Mesendoderm (in vitro differentiated cells): ENCODE measurements around the gene PPARG.

ENCODE experiments used
- DNase-seq: peaks from one replicate; pipeline ENCODE4 v3.0.0; 2013
- H2AK5ac ChIP-seq: 2 replicates; pipeline ENCODE4 v1.6.1; 2013; ENCODE audit warnings: low read length, inconsistent platforms
- H2BK120ac ChIP-seq: 2 replicates; pipeline ENCODE4 v1.6.1; 2013; ENCODE audit warnings: low read depth, mild to moderate bottlenecking, low read length, moderate library complexity, mixed read lengths
- H2BK15ac ChIP-seq: replicated peaks from 2 replicates; pipeline ENCODE4 v1.6.1; 2013; ENCODE audit warnings: low read depth, mild to moderate bottlenecking, moderate library complexity
- H2BK5ac ChIP-seq: 2 replicates; pipeline ENCODE4 v1.6.1; 2013; ENCODE audit warnings: low read length, inconsistent platforms
- H3K18ac ChIP-seq: 2 replicates; pipeline ENCODE4 v1.6.1; 2013; ENCODE audit warnings: mild to moderate bottlenecking, low read length, mixed read lengths
- H3K23ac ChIP-seq: one replicate; pipeline ENCODE4 v1.6.1; 2013; ENCODE audit warnings: low read length
- H3K27ac ChIP-seq: 2 replicates; pipeline ENCODE4 v1.5.1; 2013; ENCODE audit warnings: low read depth, mild to moderate bottlenecking, inconsistent platforms, low read length, moderate library complexity
- H3K27me3 ChIP-seq: 2 replicates; pipeline ENCODE4 v1.6.1; 2013; ENCODE audit warnings: low read length, control low read depth, mild to moderate bottlenecking, inconsistent platforms; ENCODE audit not compliant: insufficient read depth, poor library complexity
- H3K36me3 ChIP-seq: 2 replicates; pipeline ENCODE4 v1.6.1; 2013; ENCODE audit warnings: low read length, inconsistent platforms; ENCODE audit not compliant: control insufficient read depth, insufficient read depth
- H3K4ac ChIP-seq: one replicate; pipeline ENCODE4 v1.6.1; 2013; ENCODE audit warnings: low read depth, mild to moderate bottlenecking, low read length, moderate library complexity
- H3K4me1 ChIP-seq: 2 replicates; pipeline ENCODE4 v1.6.1; 2013; ENCODE audit warnings: low read depth, low read length, inconsistent platforms; ENCODE audit not compliant: control insufficient read depth
- H3K4me2 ChIP-seq: 2 replicates; pipeline ENCODE4 v1.6.1; 2013; ENCODE audit warnings: low read length
- H3K4me3 ChIP-seq: 2 replicates; pipeline ENCODE4 v1.5.1; 2013; ENCODE audit warnings: mild to moderate bottlenecking, low read length
- H3K56ac ChIP-seq: one replicate; pipeline ENCODE4 v1.6.1; 2013; ENCODE audit warnings: low read length
- H3K79me1 ChIP-seq: 2 replicates; pipeline ENCODE4 v1.6.1; 2013; ENCODE audit warnings: low read length, inconsistent platforms
- H3K79me2 ChIP-seq: 2 replicates; pipeline ENCODE4 v1.6.1; 2013; ENCODE audit warnings: mild to moderate bottlenecking, low read length; ENCODE audit not compliant: control insufficient read depth, insufficient read depth
- H3K9ac ChIP-seq: 2 replicates; pipeline ENCODE4 v1.6.1; 2013; ENCODE audit warnings: low read length, inconsistent platforms
- H4K5ac ChIP-seq: one replicate; pipeline ENCODE4 v1.6.1; 2013; ENCODE audit warnings: low read length
- H4K8ac ChIP-seq: one replicate; pipeline ENCODE4 v1.6.1; 2013; ENCODE audit warnings: low read depth, mild to moderate bottlenecking, control low read depth, low read length, moderate library complexity
- WGBS: extraction: QIAGEN DNeasy Blood & Tissue Kit; methylation state at CpG from one replicate; pipeline ENCODE4 v1.1.7; 2013; ENCODE audit warnings: low lambda C conversion rate, missing lambda C conversion rate; ENCODE audit not compliant: insufficient coverage; ENCODE audit errors: extremely low coverage; 5-methylcytosine and 5-hydroxymethylcytosine counted together

PPARG gene

GRCh38 chr3:12363397-12364195 lies 74.7 kb downstream of the PPARG start:
- no peak overlapping the region for H3K4me2 ChIP-seq
- no peak overlapping the region for H3K9ac ChIP-seq
- DNase-seq = no peak
- no peaks in the 10 kb centered on the region for H3K36me3 ChIP-seq
- H3K4me1 ChIP-seq = no peaks in the 10 kb centered on the region
- H3K79me2 ChIP-seq = no peaks in the 10 kb centered on the region
- H2BK5ac ChIP-seq = no peak overlapping the region
- no peak overlapping the region for H2BK120ac ChIP-seq
- H3K27me3 ChIP-seq = no peaks in the 10 kb centered on the region
- H2BK15ac ChIP-seq = no peak overlapping the region
- no peak overlapping the region for H4K5ac ChIP-seq
- H4K8ac ChIP-seq = no peak overlapping the region
- no peak overlapping the region for H3K27ac ChIP-seq
- no peak overlapping the region for H3K4ac ChIP-seq
- no peak overlapping the region for H2AK5ac ChIP-seq
- H3K23ac ChIP-seq = no peak overlapping the region
- no peak overlapping the region for H3K4me3 ChIP-seq
- H3K79me1 ChIP-seq = no peaks in the 10 kb centered on the region
- H3K56ac ChIP-seq = no peak overlapping the region
- no CpG with 5 or more reads among the region's 6 CpGs for WGBS
- no peak overlapping the region for H3K18ac ChIP-seq

- Histone ChIP-seq H3K27ac (no peak overlapping the region), H2AK5ac (no peak overlapping the region), H3K79me2 (no peaks in the 10 kb centered on the region), H3K79me1 (no peaks in the 10 kb centered on the region), H3K27me3 (no peaks in the 10 kb centered on the region), H3K4ac (no peak overlapping the region), H3K4me1 (no peaks in the 10 kb centered on the region), H2BK15ac (no peak overlapping the region), H3K18ac (no peak overlapping the region), H4K8ac (no peak overlapping the region), H3K9ac (no peak overlapping the region), H3K56ac (no peak overlapping the region), H2BK120ac (no peak overlapping the region), H3K4me2 (no peak overlapping the region), H3K4me3 (no peak overlapping the region), H3K23ac (no peak overlapping the region), H3K36me3 (no peaks in the 10 kb centered on the region), H4K5ac (no peak overlapping the region), H2BK5ac (no peak overlapping the region)
- no peak for DNase-seq
- WGBS = no CpG with 5 or more reads among the region's 3 CpGs
Measured at GRCh38 chr3:12367346-12367745, 78.5 kb downstream of the PPARG start.

- no peak overlapping the region for H3K23ac ChIP-seq
- no peak overlapping the region for H3K4me3 ChIP-seq
- H3K4ac ChIP-seq = no peak overlapping the region
- no peak overlapping the region for H2AK5ac ChIP-seq
- no peaks in the 10 kb centered on the region for H3K27me3 ChIP-seq
- no peaks in the 10 kb centered on the region for H3K79me2 ChIP-seq
- H3K4me1 ChIP-seq = no peaks in the 10 kb centered on the region
- WGBS = no CpG with 5 or more reads among the region's 6 CpGs
- no peak overlapping the region for H3K18ac ChIP-seq
- no peak overlapping the region for H3K9ac ChIP-seq
- H2BK5ac ChIP-seq = no peak overlapping the region
- H3K36me3 ChIP-seq = no peaks in the 10 kb centered on the region
- H2BK120ac ChIP-seq = no peak overlapping the region
- H3K4me2 ChIP-seq = no peak overlapping the region
- H3K79me1 ChIP-seq = no peaks in the 10 kb centered on the region
- no peak for DNase-seq
- no peak overlapping the region for H4K5ac ChIP-seq
- no peak overlapping the region for H3K56ac ChIP-seq
- H4K8ac ChIP-seq = no peak overlapping the region
- no peak overlapping the region for H2BK15ac ChIP-seq
- no peak overlapping the region for H3K27ac ChIP-seq
Measured at GRCh38 chr3:12369029-12369428, 80.2 kb downstream of the PPARG start.

GRCh38 chr3:12369598-12369997 lies 80.7 kb downstream of the PPARG start:
- H3K79me1 ChIP-seq = no peaks in the 10 kb centered on the region
- no peaks in the 10 kb centered on the region for H3K36me3 ChIP-seq
- no CpG with 5 or more reads among the region's 1 CpG for WGBS

GRCh38 chr3:12370758-12371157 lies 81.9 kb downstream of the PPARG start:
- Histone ChIP-seq H3K4me1 (no peaks in the 10 kb centered on the region), H4K8ac (no peak overlapping the region), H3K18ac (no peak overlapping the region), H3K4me2 (no peak overlapping the region), H2AK5ac (no peak overlapping the region), H3K79me2 (no peaks in the 10 kb centered on the region), H4K5ac (no peak overlapping the region), H3K4me3 (no peak overlapping the region), H2BK15ac (no peak overlapping the region), H3K9ac (no peak overlapping the region), H3K79me1 (no peaks in the 10 kb centered on the region), H3K4ac (no peak overlapping the region), H3K27ac (no peak overlapping the region), H2BK120ac (no peak overlapping the region), H3K23ac (no peak overlapping the region), H3K56ac (no peak overlapping the region), H3K27me3 (no peaks in the 10 kb centered on the region), H3K36me3 (no peaks in the 10 kb centered on the region), H2BK5ac (no peak overlapping the region)
- WGBS = no CpG with 5 or more reads among the region's 2 CpGs
- DNase-seq = peak; percentile 47

More at GRCh38 chr3:12369598-12369997, 80.7 kb downstream of the PPARG start:
- Histone ChIP-seq H3K4me3 (no peak overlapping the region), H3K27ac (no peak overlapping the region), H3K4me2 (no peak overlapping the region), H4K8ac (no peak overlapping the region), H3K18ac (no peak overlapping the region), H3K23ac (no peak overlapping the region), H2BK5ac (no peak overlapping the region), H3K4me1 (no peaks in the 10 kb centered on the region), H2AK5ac (no peak overlapping the region), H3K56ac (no peak overlapping the region), H2BK120ac (no peak overlapping the region), H3K4ac (no peak overlapping the region), H2BK15ac (no peak overlapping the region), H3K79me2 (no peaks in the 10 kb centered on the region), H3K27me3 (no peaks in the 10 kb centered on the region), H3K9ac (no peak overlapping the region), H4K5ac (no peak overlapping the region)
- DNase-seq = no peak
